ENCODE results near the gene NEURL1B.

DNA sequence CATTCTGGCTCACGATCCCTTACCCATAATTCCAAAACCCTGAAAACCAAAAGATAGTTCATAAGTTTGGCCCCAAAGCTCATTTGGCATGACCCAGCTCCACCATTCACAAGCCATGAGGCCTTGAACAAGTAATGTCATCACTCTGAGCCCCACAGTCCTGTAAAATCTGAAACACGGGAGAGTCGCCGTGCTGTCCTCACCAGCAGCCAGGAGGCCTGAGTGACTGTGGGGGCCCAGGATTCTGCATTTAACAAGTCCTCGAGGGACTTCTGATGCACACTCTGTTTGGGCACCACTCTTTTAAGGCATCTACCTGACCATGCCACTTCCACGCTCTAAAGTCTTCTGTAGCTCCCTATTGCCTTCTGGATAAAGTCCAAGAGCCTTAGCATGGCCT, 89.2 kb downstream of the NEURL1B start:
- TF ChIP-seq BHLHE40 (IDR thresholded peaks at IDR 0.05; ENCODE audit: borderline replicate concordance) (no peak), TARDBP (IDR thresholded peaks at IDR 0.05) (no peak), ELF4 (IDR thresholded peaks at IDR 0.05) (no peak), L3MBTL2 (conservative IDR thresholded peaks at IDR 0.05) (no peak), NFRKB (IDR thresholded peaks at IDR 0.05) (no peak), ZNF384 (IDR thresholded peaks at IDR 0.05) (no peak), FOXA1 (IDR thresholded peaks at IDR 0.05) (no peak), SUZ12 (IDR thresholded peaks at IDR 0.05) (no peak), SP1 (IDR thresholded peaks at IDR 0.05) (no peak), CTBP1 (IDR thresholded peaks at IDR 0.05; ENCODE audit: borderline replicate concordance) (no peak), ARNT (IDR thresholded peaks at IDR 0.05) (no peak), FOXK2 (IDR thresholded peaks at IDR 0.05) (no peak)
- TF ChIP-seq, protein P1, sequence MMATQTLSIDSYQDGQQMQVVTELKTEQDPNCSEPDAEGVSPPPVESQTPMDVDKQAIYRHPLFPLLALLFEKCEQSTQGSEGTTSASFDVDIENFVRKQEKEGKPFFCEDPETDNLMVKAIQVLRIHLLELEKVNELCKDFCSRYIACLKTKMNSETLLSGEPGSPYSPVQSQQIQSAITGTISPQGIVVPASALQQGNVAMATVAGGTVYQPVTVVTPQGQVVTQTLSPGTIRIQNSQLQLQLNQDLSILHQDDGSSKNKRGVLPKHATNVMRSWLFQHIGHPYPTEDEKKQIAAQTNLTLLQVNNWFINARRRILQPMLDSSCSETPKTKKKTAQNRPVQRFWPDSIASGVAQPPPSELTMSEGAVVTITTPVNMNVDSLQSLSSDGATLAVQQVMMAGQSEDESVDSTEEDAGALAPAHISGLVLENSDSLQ (IDR thresholded peaks at IDR 0.05) = no peak

Measured in HEK293T (cell line).